HG02623 (cell line): Measurements from ENCODE around the gene FMNL1.

ENCODE experiments used
- ATAC-seq: cut with Tn5 transposase; IDR thresholded peaks from one replicate; pipeline ENCODE4 v1.9.1; 2021; ENCODE audit warnings: moderate library complexity; ENCODE audit not compliant: unreplicated experiment

The FMNL1 gene

GRCh38 chr17:45256114-45256966 is 34.7 kb downstream of the FMNL1 start:
- ATAC-seq, result no peak

DNA sequence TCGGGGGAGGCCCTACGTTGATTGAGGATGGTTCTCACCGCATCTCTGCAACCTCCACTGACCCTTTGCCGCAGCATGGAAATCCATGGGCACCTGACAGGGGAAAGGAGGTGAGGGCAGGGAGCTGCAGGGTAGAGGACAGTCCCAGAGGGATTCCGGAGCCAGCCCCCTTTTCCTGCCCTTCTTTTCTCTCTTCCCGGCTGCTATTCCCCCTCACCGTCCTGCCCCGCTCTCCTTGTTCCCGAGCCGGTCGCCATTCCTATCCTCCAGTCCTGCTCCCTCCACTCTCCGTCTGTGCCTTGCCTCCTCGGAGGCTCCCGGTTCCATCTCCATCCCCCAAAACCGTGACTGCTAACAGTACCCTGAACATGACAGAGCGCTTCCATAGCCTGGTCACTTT is 35.4 kb downstream of the FMNL1 start:
- ATAC-seq, result no peak

DNA sequence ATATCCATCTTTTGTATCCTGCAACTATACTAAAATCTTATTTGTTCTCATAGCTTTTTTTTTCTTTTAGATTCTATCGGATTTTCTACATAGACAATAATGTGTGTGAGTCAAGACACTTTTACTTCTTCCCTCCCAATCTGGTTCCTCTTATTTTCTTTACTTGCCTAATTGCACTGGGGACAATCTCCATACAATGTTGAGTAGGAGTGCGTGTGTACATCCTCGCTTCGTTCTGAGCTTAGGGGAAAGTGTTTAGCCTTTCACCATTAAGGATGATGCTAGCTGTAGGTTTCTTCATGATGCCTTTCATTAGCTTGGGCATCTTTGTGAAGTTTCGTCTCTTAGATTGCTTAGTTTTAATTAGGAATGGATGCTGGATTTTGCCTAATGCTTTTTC is 37.3 kb downstream of the FMNL1 start:
- ATAC-seq, result no peak

- ATAC-seq, result no peak
These were observed 38.6 kb downstream of the FMNL1 start for GRCh38 chr17:45260204-45260783.

- no peak for ATAC-seq
These were observed 40.2 kb downstream of the FMNL1 start, which contains the start of gene SPATA32 for GRCh38 chr17:45261577-45262515. Gene SPATA32 (minus strand): TSS chr17:45262094. CDS start chr17:45262016, 78 bp downstream.

DNA sequence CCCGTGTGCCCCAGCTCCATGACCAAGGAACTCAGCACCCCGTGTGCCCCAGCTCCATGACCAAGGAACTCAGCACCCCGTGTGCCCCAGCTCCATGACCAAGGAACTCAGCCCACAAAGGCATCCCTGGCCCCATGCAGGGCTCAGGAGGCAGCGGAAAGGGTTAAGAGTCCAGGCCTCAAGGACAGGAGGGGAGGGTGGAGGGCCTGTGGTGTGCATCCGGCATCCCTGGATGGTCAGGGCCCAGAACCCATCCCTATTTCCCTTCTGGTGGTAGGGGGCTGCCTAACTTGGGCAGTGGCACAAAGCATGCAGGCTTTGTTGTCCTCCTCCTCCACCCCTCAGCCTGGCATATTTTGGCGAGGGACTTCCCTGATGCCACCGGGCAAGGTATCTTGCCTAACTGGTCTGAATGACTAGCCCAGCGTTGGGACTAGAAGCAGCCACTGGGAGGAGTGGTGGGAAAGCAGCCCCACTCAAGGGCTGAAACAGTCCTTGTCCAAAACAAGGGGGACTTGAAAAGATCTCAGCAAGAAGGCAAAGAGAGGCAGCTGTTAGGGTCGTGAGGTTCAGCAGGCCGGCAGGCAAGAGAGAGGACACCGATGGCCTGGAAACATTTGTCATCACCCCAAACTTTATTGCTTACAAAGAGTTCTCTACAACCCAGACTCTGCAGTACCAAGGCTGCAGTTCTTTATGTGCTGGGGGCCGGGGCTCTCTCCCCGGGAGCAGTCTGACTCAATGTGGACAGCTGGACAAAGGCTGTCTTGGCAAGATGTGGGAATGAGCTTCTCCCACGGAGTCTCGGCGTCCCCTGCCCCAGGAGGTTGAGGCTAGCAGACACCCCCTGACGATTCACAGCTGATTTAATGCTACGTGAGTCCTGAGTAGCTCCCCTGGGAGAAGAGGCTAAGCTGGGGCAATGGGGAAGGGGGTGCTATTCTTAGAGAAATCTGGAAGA is 41.1 kb downstream of the FMNL1 start:
- no peak for ATAC-seq

DNA sequence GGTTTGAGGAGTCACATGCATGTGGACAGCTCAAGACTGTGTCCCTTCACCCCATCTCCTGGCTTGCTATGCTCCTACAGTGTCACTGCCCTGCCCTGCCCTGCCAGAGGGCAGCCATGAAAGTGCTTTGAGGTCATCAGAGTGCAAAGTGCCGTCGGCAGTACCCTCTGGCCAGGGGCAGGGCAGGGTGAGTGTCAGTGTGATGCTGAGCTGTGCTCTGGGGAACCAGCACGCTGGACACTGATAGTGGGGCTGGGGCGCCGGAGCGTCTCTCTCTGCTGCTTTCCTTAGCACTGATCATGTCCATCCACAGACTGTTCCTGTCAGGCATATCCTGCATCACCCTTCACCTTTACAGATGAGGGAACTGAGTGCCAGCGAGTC is 41.8 kb downstream of the FMNL1 start:
- no peak for ATAC-seq

GRCh38 chr17:45264430-45264829 is 42.7 kb downstream of the FMNL1 start:
- no peak for ATAC-seq

DNA sequence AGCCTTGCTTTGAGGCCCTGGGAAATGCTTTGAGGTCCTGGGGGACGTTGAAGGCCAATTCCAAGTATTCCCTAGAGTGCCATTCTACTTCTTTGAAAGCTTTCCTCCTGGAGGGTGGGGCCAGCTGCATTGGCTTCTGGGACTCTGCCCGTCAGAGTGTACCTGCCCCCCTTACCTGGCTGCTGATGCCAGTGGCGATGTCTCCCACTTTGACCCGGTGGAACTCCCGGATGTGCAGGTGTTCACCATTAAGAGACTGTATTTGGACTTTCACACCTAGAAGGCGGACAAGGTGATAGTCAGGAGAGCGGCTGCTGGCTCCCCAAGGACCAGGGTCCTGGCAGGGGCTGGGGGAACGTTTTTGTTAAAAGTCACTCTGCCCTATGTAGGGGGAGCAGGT is 43.3 kb downstream of the FMNL1 start:
- no peak for ATAC-seq

- no peak for ATAC-seq
These were observed 44.1 kb downstream of the FMNL1 start for GRCh38 chr17:45265821-45266220.

- ATAC-seq, result no peak
These were observed 44.8 kb downstream of the FMNL1 start for GRCh38 chr17:45266372-45266926.

DNA sequence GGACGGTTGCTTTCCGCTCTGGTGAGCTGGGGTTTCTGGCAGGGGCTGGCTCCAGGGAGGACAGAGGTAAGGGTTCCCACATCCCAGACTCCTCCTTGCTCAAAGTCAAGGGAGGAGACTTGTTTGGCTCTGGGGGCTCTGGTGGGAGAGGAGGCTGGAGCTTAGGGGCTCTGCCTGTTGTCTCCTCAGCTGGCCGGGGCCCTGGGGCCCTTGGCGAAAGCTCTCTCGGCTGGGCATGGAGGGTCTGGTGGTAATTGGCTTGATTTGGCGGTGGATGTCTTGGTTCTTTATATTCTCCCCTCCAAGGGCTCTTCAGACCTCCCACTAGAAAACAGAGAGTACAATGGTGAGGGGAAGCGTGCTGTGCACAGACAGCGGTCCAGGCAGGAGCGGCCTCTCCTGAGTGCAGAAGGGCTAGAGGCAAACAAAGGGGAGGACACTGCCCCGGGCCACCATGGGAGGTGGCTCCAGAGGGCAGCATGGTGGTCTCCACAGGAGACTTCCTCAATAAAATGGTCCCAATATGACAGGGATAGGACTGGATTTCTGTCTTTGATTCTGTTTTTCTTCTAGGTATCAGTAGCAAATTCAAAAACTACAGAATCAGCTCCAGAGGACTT is 45.9 kb downstream of the FMNL1 start:
- no peak for ATAC-seq

GRCh38 chr17:45269912-45270311 is 48.2 kb downstream of the FMNL1 start:
- ATAC-seq, result no peak

DNA sequence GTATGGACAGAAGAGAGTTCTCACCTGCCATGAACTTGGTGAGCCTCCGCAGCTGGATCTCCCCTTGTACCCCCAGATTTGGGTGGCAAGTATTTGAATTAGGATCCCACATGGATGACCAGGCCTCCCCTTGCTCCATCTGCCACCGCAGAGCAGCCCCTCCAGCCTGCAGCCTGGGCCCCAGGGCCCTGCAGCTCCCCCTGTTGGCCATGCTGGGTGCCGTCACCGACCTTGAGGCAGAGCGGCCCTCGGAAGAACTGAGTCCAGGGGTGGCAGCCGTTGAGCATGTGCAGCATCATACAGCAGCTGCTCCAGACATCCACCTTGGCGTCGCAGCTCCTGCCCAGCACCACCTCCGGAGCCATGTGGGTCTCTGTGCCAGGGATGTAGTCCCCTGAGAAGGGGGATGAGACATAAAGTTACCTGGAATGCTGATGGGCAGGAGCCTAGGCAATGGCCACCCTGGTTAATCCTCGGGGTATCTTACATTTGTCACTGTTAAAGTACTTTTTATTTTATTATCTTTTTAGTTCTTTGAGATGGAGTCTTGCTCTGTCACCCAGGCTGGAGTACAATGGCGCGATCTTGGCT is 49.2 kb downstream of the FMNL1 start:
- no peak for ATAC-seq

- ATAC-seq, result no peak
These were observed 49.9 kb downstream of the FMNL1 start for GRCh38 chr17:45271603-45272002.

DNA sequence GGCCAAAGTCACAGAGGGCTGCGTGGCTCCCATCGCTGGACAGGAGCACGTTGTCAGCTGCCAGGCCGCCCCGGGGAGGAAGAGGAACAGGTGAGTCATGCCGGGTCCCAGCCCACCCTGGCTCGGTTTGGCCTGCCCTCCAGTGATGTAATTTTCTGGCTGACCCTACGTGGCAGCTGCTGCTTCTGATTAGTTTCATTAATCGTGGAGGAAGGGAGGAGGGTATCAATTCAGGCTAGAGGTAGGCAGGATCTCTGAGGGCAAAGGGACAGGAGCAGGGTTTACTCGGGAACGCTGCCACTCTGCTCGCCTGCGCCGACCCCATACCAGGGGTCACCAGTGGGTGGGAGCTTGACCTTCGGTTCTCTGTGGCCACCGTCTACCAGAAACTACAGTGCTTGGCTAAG is 51.9 kb downstream of the FMNL1 start:
- no peak for ATAC-seq

DNA sequence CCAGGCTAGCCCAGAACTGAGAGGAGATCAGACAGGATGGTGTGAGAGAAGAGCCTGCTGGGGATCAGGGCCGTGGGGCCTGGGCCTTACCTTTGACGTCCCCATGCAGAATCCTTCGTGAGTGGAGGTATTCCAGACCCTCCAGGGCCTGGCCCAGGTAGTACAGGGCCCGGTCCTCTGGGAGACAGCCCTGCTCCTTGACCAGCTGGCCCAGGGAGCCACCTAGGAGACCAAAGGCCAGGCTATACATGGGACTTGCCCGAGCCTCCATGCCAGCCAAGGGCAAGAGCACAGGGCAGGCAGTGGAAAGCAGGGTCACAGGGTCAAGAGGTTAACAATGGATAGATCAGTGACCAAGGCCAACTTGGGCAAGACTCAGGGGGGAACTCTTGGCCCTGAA is 52.3 kb downstream of the FMNL1 start:
- no peak for ATAC-seq

DNA sequence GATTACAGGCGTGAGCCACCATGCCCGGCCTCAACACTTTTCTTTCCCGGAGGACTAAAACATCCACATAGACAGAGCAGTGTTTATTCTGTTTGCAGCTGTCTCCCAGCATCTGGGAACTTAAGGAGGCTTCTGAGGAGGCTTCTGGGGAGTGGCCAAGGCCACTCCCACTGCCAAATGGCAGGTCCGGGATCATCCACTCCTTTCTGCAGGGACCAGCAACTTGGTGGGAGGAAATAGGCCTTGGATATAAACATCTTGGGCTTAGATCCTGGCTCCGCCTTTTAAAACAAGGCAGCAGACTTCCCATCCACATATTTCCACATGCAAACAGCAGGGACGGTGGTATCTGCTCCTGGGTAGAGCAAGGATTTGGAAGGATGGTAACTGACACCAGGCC is 54.3 kb downstream of the FMNL1 start:
- ATAC-seq, result no peak

GRCh38 chr17:45277216-45277849 is 55.6 kb downstream of the FMNL1 start:
- no peak for ATAC-seq
